ENCODE results near the gene PTPRG.

- no peak for TF ChIP-seq GABPA (IDR thresholded peaks at IDR 0.05 in 1 of 2, conservative IDR thresholded peaks at IDR 0.05 in 1 of 2)
- no peak for TF ChIP-seq CTCF (IDR thresholded peaks at IDR 0.05; ENCODE audit: low read depth, low read length, missing input control)
- no peak for TF ChIP-seq EGR1 (IDR thresholded peaks at IDR 0.05; ENCODE audit: low read depth in 2 of 2)
- TF ChIP-seq, protein P1, sequence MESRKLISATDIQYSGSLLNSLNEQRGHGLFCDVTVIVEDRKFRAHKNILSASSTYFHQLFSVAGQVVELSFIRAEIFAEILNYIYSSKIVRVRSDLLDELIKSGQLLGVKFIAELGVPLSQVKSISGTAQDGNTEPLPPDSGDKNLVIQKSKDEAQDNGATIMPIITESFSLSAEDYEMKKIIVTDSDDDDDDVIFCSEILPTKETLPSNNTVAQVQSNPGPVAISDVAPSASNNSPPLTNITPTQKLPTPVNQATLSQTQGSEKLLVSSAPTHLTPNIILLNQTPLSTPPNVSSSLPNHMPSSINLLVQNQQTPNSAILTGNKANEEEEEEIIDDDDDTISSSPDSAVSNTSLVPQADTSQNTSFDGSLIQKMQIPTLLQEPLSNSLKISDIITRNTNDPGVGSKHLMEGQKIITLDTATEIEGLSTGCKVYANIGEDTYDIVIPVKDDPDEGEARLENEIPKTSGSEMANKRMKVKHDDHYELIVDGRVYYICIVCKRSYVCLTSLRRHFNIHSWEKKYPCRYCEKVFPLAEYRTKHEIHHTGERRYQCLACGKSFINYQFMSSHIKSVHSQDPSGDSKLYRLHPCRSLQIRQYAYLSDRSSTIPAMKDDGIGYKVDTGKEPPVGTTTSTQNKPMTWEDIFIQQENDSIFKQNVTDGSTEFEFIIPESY (IDR thresholded peaks at IDR 0.05), result no peak
- TF ChIP-seq YY1 (IDR thresholded peaks at IDR 0.05), result no peak
- no peak for TF ChIP-seq REST (IDR thresholded peaks at IDR 0.05)
- no peak for TF ChIP-seq ATF3 (IDR thresholded peaks at IDR 0.05)
- TF ChIP-seq TAF1 (conservative IDR thresholded peaks at IDR 0.05), result no peak
- TF ChIP-seq HNF4A (conservative IDR thresholded peaks at IDR 0.05), result no peak
- TF ChIP-seq MAX (IDR thresholded peaks at IDR 0.05), result no peak
- TF ChIP-seq NR2F2 (IDR thresholded peaks at IDR 0.05), result no peak
- no peak for TF ChIP-seq FOXA1 (IDR thresholded peaks at IDR 0.05)
- no peak for TF ChIP-seq JUND (IDR thresholded peaks at IDR 0.05)
- TF ChIP-seq RAD21 (IDR thresholded peaks at IDR 0.05), result no peak
Observed at GRCh38 chr3:61679026-61679425, 117.7 kb downstream of the PTPRG start.

Measured in liver (tissue), 3 donors.